GM18870 (cell line): ENCODE results near the gene ESPN.

Experiments used
- ATAC-seq: cut with Tn5 transposase; IDR thresholded peaks from one replicate; pipeline ENCODE4 v1.9.1; 2021; ENCODE audit warnings: moderate library complexity; ENCODE audit not compliant: unreplicated experiment

Gene ESPN

GRCh38 chr1:6495540-6496364, 71.2 kb downstream of the ESPN start:
- no peak for ATAC-seq

GRCh38 chr1:6496365-6496721, 71.8 kb downstream of the ESPN start:
- ATAC-seq = no peak

- no peak for ATAC-seq
Observed at GRCh38 chr1:6496890-6497214, 72.3 kb downstream of the ESPN start.

GRCh38 chr1:6497215-6497866, 72.8 kb downstream of the ESPN start:
- no peak for ATAC-seq

- ATAC-seq = no peak
Observed at GRCh38 chr1:6497867-6498575, 73.4 kb downstream of the ESPN start.

- ATAC-seq = no peak
Observed at GRCh38 chr1:6498576-6499111, 74.1 kb downstream of the ESPN start.

- ATAC-seq = no peak
Observed at GRCh38 chr1:6499296-6499695, 74.7 kb downstream of the ESPN start.

- no peak for ATAC-seq
Observed at GRCh38 chr1:6500544-6501278, 76.1 kb downstream of the ESPN start.

- no peak for ATAC-seq
Observed at GRCh38 chr1:6501279-6501813, 76.8 kb downstream of the ESPN start.

GRCh38 chr1:6502000-6502891, 77.7 kb downstream of the ESPN start:
- no peak for ATAC-seq

GRCh38 chr1:6503884-6504602, 79.5 kb downstream of the ESPN start:
- ATAC-seq = no peak

- no peak for ATAC-seq
Observed at GRCh38 chr1:6504887-6505286, 80.3 kb downstream of the ESPN start.

- no peak for ATAC-seq
Observed at GRCh38 chr1:6505367-6506209, 81.0 kb downstream of the ESPN start.

GRCh38 chr1:6506210-6507036, 81.8 kb downstream of the ESPN start:
- ATAC-seq = no peak

GRCh38 chr1:6507037-6507428, 82.5 kb downstream of the ESPN start:
- ATAC-seq = no peak

- no peak for ATAC-seq
Observed at GRCh38 chr1:6507461-6507911, 82.9 kb downstream of the ESPN start.

- no peak for ATAC-seq
Observed at GRCh38 chr1:6508154-6508815, 83.7 kb downstream of the ESPN start.
